IMR-90 (cell line): Measurements from ENCODE around the gene NUDT7. TPM values are rescaled to one million over a fixed set of nuclear protein-coding genes. Genes with fewer than 3 reads are reported as not detected.

Source experiments
- ATAC-seq: fragments of 200-7000 bp; cut with Tn5 transposase; 2 replicates; pipeline ENCODE4 v1.9.1; 2020; ENCODE audit warnings: low read depth, mild to moderate bottlenecking, moderate library complexity
- BruUV-seq: library from RNA; stranded (reverse); fragments of 400-500 nt; replicated peaks from 2 replicates; lab custom pipeline; 2021; lab: Mats Ljungman, UMichigan
- CTCF ChIA-PET: fragments of 300-600 bp; formaldehyde crosslinking; extraction: SDS; loops from one replicate; lab custom pipeline; 2021; ENCODE audit warnings: antibody characterized with exemption; lab: Yijun Ruan, JAX
- POLR2A ChIA-PET: fragments of 300-600 bp; sonication (Branson Sonifier 250); formaldehyde crosslinking; loops from one replicate; lab custom pipeline; 2022; ENCODE audit warnings: antibody characterized with exemption; ENCODE audit not compliant: unreplicated experiment; lab: Charles Lee
- DNase-seq: peaks from one replicate; pipeline ENCODE4 v3.0.0; 2013
- H2AFZ ChIP-seq: replicated peaks from 2 replicates; pipeline ENCODE3; 2013; ENCODE audit warnings: low read length, mild to moderate bottlenecking; ENCODE audit not compliant: poor library complexity
- H2AK5ac ChIP-seq: 2 replicates; pipeline ENCODE4 v1.6.1; 2013; ENCODE audit warnings: low read depth, low read length, inconsistent platforms
- H2AK9ac ChIP-seq: replicated peaks from 2 replicates; pipeline ENCODE3; 2013; ENCODE audit warnings: mild to moderate bottlenecking, low read depth, low read length, moderate library complexity; ENCODE audit not compliant: poor library complexity
- H2BK120ac ChIP-seq: 2 replicates; pipeline ENCODE4 v1.6.1; 2013; ENCODE audit warnings: low read depth, low read length, inconsistent platforms
- H2BK15ac ChIP-seq: 3 replicates; pipeline ENCODE4 v1.6.1; 2013; ENCODE audit warnings: low read depth, low read length, inconsistent platforms
- H2BK20ac ChIP-seq: 2 replicates; pipeline ENCODE4 v1.6.1; 2013; ENCODE audit warnings: low read depth, mild to moderate bottlenecking, inconsistent platforms, low read length, moderate library complexity
- H2BK5ac ChIP-seq: 2 replicates; pipeline ENCODE4 v1.6.1; 2013; ENCODE audit warnings: mild to moderate bottlenecking, low read depth, low read length, inconsistent platforms; ENCODE audit not compliant: poor library complexity, severe bottlenecking
- H3K14ac ChIP-seq: replicated peaks from 2 replicates; pipeline ENCODE4 v1.6.1; 2013; ENCODE audit warnings: low read depth, low read length, inconsistent platforms
- H3K18ac ChIP-seq: 2 replicates; pipeline ENCODE4 v1.6.1; 2013; ENCODE audit warnings: low read depth, low read length, control low read depth
- H3K23ac ChIP-seq: 2 replicates; pipeline ENCODE4 v1.6.1; 2013; ENCODE audit warnings: low read depth, low read length, inconsistent platforms
- H3K27ac ChIP-seq: 2 replicates; pipeline ENCODE4 v1.5.1; 2013; ENCODE audit warnings: mild to moderate bottlenecking, control low read depth, low read length; ENCODE audit not compliant: insufficient read depth
- H3K27me3 ChIP-seq: 2 replicates; pipeline ENCODE4 v1.6.1; 2013; ENCODE audit warnings: low read length; ENCODE audit not compliant: control insufficient read depth, insufficient read depth
- H3K36me3 ChIP-seq: 2 replicates; pipeline ENCODE4 v1.6.1; 2013; ENCODE audit warnings: low read length, mixed read lengths; ENCODE audit not compliant: control insufficient read depth, insufficient read depth
- H3K4ac ChIP-seq: 2 replicates; pipeline ENCODE4 v1.6.1; 2013; ENCODE audit warnings: low read depth, low read length, inconsistent platforms
- H3K4me1 ChIP-seq: 2 replicates; pipeline ENCODE4 v1.6.1; 2013; ENCODE audit warnings: low read length, mixed read lengths; ENCODE audit not compliant: control insufficient read depth, insufficient read depth
- H3K4me2 ChIP-seq: 2 replicates; pipeline ENCODE4 v1.6.1; 2013; ENCODE audit warnings: low read depth, mild to moderate bottlenecking, control low read depth, low read length, moderate library complexity
- H3K4me3 ChIP-seq: 2 replicates; pipeline ENCODE4 v1.5.1; 2013; ENCODE audit warnings: low read depth, mild to moderate bottlenecking, control low read depth, low read length, moderate library complexity; ENCODE audit not compliant: insufficient read depth
- H3K56ac ChIP-seq: 2 replicates; pipeline ENCODE4 v1.6.1; 2013; ENCODE audit warnings: low read length, inconsistent platforms; ENCODE audit not compliant: insufficient read depth; ENCODE audit errors: extremely low read depth
- H3K79me1 ChIP-seq, 2 experiments: 2 replicates each; pipeline ENCODE4 v1.6.1; 2013; ENCODE audit warnings: low read length in 2 of 2, inconsistent platforms in 1 of 2, low read depth in 1 of 2
- H3K9ac ChIP-seq: 2 replicates; pipeline ENCODE4 v1.6.1; 2013; ENCODE audit warnings: low read depth, low read length, control low read depth
- H3K9me1 ChIP-seq: 2 replicates; pipeline ENCODE4 v1.6.1; 2013; ENCODE audit warnings: low read length, inconsistent platforms; ENCODE audit not compliant: insufficient read depth
- H3K9me3 ChIP-seq: 2 replicates; pipeline ENCODE4 v1.6.1; 2013; ENCODE audit warnings: low read length; ENCODE audit not compliant: control insufficient read depth, insufficient read depth
- H4K20me1 ChIP-seq: 2 replicates; pipeline ENCODE4 v1.6.1; 2013; ENCODE audit warnings: low read length, inconsistent platforms; ENCODE audit not compliant: insufficient read depth
- H4K5ac ChIP-seq: 2 replicates; pipeline ENCODE4 v1.6.1; 2013; ENCODE audit warnings: mild to moderate bottlenecking, low read depth, low read length, control low read depth
- H4K8ac ChIP-seq, 2 experiments: 2 replicates each; pipeline ENCODE4 v1.6.1; 2013; ENCODE audit warnings: low read depth in 2 of 2, low read length in 2 of 2, control low read depth in 1 of 2, inconsistent platforms in 1 of 2
- H4K91ac ChIP-seq: 2 replicates; pipeline ENCODE4 v1.6.1; 2013; ENCODE audit warnings: low read depth, low read length, inconsistent platforms; ENCODE audit not compliant: insufficient read depth
- BHLHE40 ChIP-seq: fragments of 150-350 bp; IDR thresholded peaks from 2 replicates; pipeline ENCODE4 v1.6.1; 2016; ENCODE audit warnings: mild to moderate bottlenecking, low read depth, low read length
- CEBPB ChIP-seq: IDR thresholded peaks from 2 replicates; pipeline ENCODE4 v1.6.1; 2012; ENCODE audit warnings: low read depth, low read length, improper control_type of control experiment
- MAZ ChIP-seq: IDR thresholded peaks from 2 replicates; pipeline ENCODE4 v1.6.1; 2012; ENCODE audit warnings: low read depth, mild to moderate bottlenecking, low read length, improper control_type of control experiment, moderate library complexity, borderline replicate concordance
- MXI1 ChIP-seq: IDR thresholded peaks from 2 replicates; pipeline ENCODE4 v1.6.1; 2012; ENCODE audit warnings: low read depth, mild to moderate bottlenecking, low read length, moderate library complexity, borderline replicate concordance
- POLR2A ChIP-seq: IDR thresholded peaks from 2 replicates; pipeline ENCODE4 v1.6.1; 2012; ENCODE audit warnings: mild to moderate bottlenecking, low read depth, low read length
- RAD21 ChIP-seq: IDR thresholded peaks from 2 replicates; pipeline ENCODE4 v1.6.1; 2012; ENCODE audit warnings: low read length, improper control_type of control experiment
- RCOR1 ChIP-seq: IDR thresholded peaks from 2 replicates; pipeline ENCODE4 v1.6.1; 2012; ENCODE audit warnings: mild to moderate bottlenecking, low read length, improper control_type of control experiment; ENCODE audit not compliant: insufficient replicate concordance
- RFX5 ChIP-seq: IDR thresholded peaks from 2 replicates; pipeline ENCODE4 v1.8.0; 2012; ENCODE audit warnings: low read depth, mild to moderate bottlenecking, low read length, moderate library complexity
- SMC3 ChIP-seq: fragments of 150-350 bp; IDR thresholded peaks from 2 replicates; pipeline ENCODE4 v1.6.1; 2016; ENCODE audit warnings: low read depth, mild to moderate bottlenecking, antibody characterized with exemption, low read length, moderate library complexity
- WGBS, 2 experiments: methylation state at CpG; one replicate each; pipeline versions ENCODE4 v1.1.5 to v1.1.7; 2013; ENCODE audit warnings: missing lambda C conversion rate in 2 of 2; ENCODE audit not compliant: insufficient read length in 1 of 2; ENCODE audit errors: extremely low coverage in 2 of 2; 5-methylcytosine and 5-hydroxymethylcytosine counted together
- dilution Hi-C: fragments of 300-500 bp; cut with HindIII; formaldehyde crosslinking; loops from one replicate; pipeline ENCODE4 v1.14.3; 2018; ENCODE audit warnings: low sequenced_read_pairs; ENCODE audit not compliant: unreplicated experiment
- in situ Hi-C: fragments of 300-500 bp; cut with MboI; formaldehyde crosslinking; loops from 3 replicates; pipeline ENCODE4 v1.14.3; 2019; ENCODE audit warnings: low sequenced_read_pairs, inconsistent platforms, mixed read lengths
- intact Hi-C: fragments of 100-400 bp; cut with micrococcal nuclease; formaldehyde crosslinking; loops from 2 replicates; pipeline ENCODE4 v1.10.0; 2022
- polyA plus RNA-seq, 3 experiments: library from polyadenylated mRNA; depleted of rRNA; stranded (reverse); fragments of >200 nt; gene quantifications; 2 replicates each; pipeline ENCODE4 v1.2.3, GENCODE V29; 2012; ENCODE audit warnings: low replicate concordance in 1 of 3
- total RNA-seq: library from RNA; depleted of rRNA; stranded (reverse); fragments of >200 nt; gene quantifications from 2 replicates; pipeline ENCODE4 v1.2.3, GENCODE V29; 2012
- TF ChIP-seq, protein P1 (sequence below): fragments of 150-350 bp; IDR thresholded peaks from 2 replicates; pipeline ENCODE4 v1.6.1; 2016; ENCODE audit warnings: low read depth, mild to moderate bottlenecking, low read length, moderate library complexity, borderline replicate concordance

Gene NUDT7
- total and polyA plus RNA-seq, 2 of the 4 experiments (the other 2 are of a cell fraction) = 4.3 to 6.2 TPM

DNA sequence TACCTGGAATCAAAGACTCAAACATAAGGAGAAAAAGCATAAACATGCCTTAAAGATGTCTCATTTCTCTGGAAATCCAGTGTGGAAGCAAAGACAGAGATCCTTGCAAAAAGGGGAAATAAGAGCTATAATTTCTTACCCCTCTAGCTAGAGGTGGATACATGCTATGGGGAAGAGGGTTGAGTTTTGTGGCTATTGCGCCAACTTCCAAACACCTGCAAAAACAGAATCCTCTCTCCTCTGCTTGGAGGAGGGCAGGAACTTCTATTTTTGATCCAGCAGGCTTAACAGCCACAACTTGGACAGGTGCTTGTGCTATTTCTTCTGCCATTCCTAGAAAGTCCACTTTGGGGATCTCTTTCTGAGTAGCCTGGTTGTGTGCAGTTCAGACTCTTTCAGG lies 21.5 kb upstream of the NUDT7 start:
- H4K20me1 ChIP-seq = no peaks in the 10 kb centered on the region
- H2AK9ac ChIP-seq = no peak overlapping the region
- no TSS peak for BruUV-seq
- no peak overlapping the region for H3K23ac ChIP-seq
- H3K4me1 ChIP-seq = no peaks in the 10 kb centered on the region
- no peak overlapping the region for H3K14ac ChIP-seq
- ChIA-PET CTCF (no interaction called here), POLR2A (no interaction called here)
- no peak overlapping the region for H2BK15ac ChIP-seq
- in situ Hi-C loops (no loop called here), dilution Hi-C loops (no loop called here), intact Hi-C loops (no loop called here)
- H2BK20ac ChIP-seq = no peak overlapping the region
- TF ChIP-seq RFX5 = no peak
- TF ChIP-seq BHLHE40 = no peak
- TF ChIP-seq RAD21 = no peak
- no peak for TF ChIP-seq MXI1
- TF ChIP-seq CEBPB = no peak
- TF ChIP-seq, protein P1, sequence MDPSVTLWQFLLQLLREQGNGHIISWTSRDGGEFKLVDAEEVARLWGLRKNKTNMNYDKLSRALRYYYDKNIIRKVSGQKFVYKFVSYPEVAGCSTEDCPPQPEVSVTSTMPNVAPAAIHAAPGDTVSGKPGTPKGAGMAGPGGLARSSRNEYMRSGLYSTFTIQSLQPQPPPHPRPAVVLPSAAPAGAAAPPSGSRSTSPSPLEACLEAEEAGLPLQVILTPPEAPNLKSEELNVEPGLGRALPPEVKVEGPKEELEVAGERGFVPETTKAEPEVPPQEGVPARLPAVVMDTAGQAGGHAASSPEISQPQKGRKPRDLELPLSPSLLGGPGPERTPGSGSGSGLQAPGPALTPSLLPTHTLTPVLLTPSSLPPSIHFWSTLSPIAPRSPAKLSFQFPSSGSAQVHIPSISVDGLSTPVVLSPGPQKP = no peak
- no peak for TF ChIP-seq MAZ
- no peak for TF ChIP-seq POLR2A
- TF ChIP-seq SMC3 = no peak
- TF ChIP-seq RCOR1 = no peak
- H3K4me2 ChIP-seq = no peak overlapping the region
- WGBS, 2 experiments = no CpG with 5 or more reads among the region's 1 CpG
- no peak overlapping the region for H3K4ac ChIP-seq
- DNase-seq = no peak
- no peaks in the 10 kb centered on the region for H3K36me3 ChIP-seq
- H2AFZ ChIP-seq = no peak overlapping the region
- H3K56ac ChIP-seq = no peak overlapping the region
- no peak overlapping the region for H3K27ac ChIP-seq
- H3K27me3 ChIP-seq = peaks cover 11% of the 10 kb centered on the region
- no peak overlapping the region for H3K18ac ChIP-seq
- no peak overlapping the region for H3K9ac ChIP-seq
- H4K8ac ChIP-seq = no peak overlapping the region
- no peak for ATAC-seq
- peaks cover 2% of the 10 kb centered on the region; the same call in 1 of the 2 replicates for H3K9me3 ChIP-seq
- no peak overlapping the region for H3K4me3 ChIP-seq
- no peak overlapping the region for H4K5ac ChIP-seq
- no peaks in the 10 kb centered on the region for H3K79me1 ChIP-seq
- H3K9me1 ChIP-seq = no peaks in the 10 kb centered on the region
- H4K91ac ChIP-seq = no peak overlapping the region
- H2BK5ac ChIP-seq = no peak overlapping the region
- H2AK5ac ChIP-seq = no peak overlapping the region
- H2BK120ac ChIP-seq = no peak overlapping the region
